Osteocyte (in vitro differentiated cells): Measurements from ENCODE around the gene FRAS1. TPM values are rescaled to one million over a fixed set of nuclear protein-coding genes. Genes with fewer than 3 reads are reported as not detected.
"Not testable (repeated sequence)": the region's sequence is repeated elsewhere in the genome, so short reads cannot be mapped to it uniquely, and the experiment has no call there.

Experiments
- DNase-seq: peaks from one replicate; pipeline ENCODE4 v3.0.0; 2021; ENCODE audit warnings: mixed read lengths; ENCODE audit not compliant: unreplicated experiment; ENCODE audit errors: extremely low spot score
- H3K27ac Mint-ChIP-seq: one replicate; pipeline ENCODE4 v1.8.0; 2021; ENCODE audit warnings: mild to moderate bottlenecking, mixed read lengths; ENCODE audit not compliant: unreplicated experiment
- H3K27me3 Mint-ChIP-seq: one replicate; pipeline ENCODE4 v1.8.0; 2021; ENCODE audit warnings: mixed read lengths; ENCODE audit not compliant: unreplicated experiment
- H3K36me3 Mint-ChIP-seq: one replicate; pipeline ENCODE4 v1.8.0; 2021; ENCODE audit warnings: mixed read lengths; ENCODE audit not compliant: unreplicated experiment
- H3K4me1 Mint-ChIP-seq: one replicate; pipeline ENCODE4 v1.8.0; 2021; ENCODE audit warnings: mixed read lengths; ENCODE audit not compliant: unreplicated experiment
- H3K4me3 Mint-ChIP-seq: one replicate; pipeline ENCODE4 v1.8.0; 2021; ENCODE audit warnings: mild to moderate bottlenecking, moderate library complexity, mixed read lengths; ENCODE audit not compliant: unreplicated experiment
- H3K9me3 Mint-ChIP-seq: one replicate; pipeline ENCODE4 v1.8.0; 2021; ENCODE audit warnings: mixed read lengths; ENCODE audit not compliant: unreplicated experiment
- CTCF ChIP-seq: fragments of 200-600 bp; sonication (generic); IDR thresholded peaks from 2 replicates; pipeline ENCODE4 v1.5.0; 2021; ENCODE audit warnings: antibody characterized with exemption, mild to moderate bottlenecking, moderate library complexity
- total RNA-seq: library from RNA; stranded (reverse); gene quantifications from 2 replicates; pipeline ENCODE4 v1.2.1, GENCODE V29; 2021

The FRAS1 gene
- total RNA-seq, 1 donor from 2014 or later: 0.89 TPM

GRCh38 chr4:78459327-78459726, 402.2 kb downstream of the FRAS1 start:
- DNase-seq: no peak
- Mint-ChIP-seq H3K27me3 (peaks cover 23% of the 10 kb centered on the region), H3K36me3 (no peaks in the 10 kb centered on the region), H3K9me3 (no peaks in the 10 kb centered on the region), H3K4me3 (no peak overlapping the region), H3K4me1 (no peaks in the 10 kb centered on the region), H3K27ac (no peak overlapping the region)
- no peak for TF ChIP-seq CTCF

- no peak for DNase-seq
- Mint-ChIP-seq H3K27ac (no peak overlapping the region), H3K4me1 (no peaks in the 10 kb centered on the region), H3K4me3 (no peak overlapping the region), H3K9me3 (no peaks in the 10 kb centered on the region), H3K27me3 (peaks cover 23% of the 10 kb centered on the region), H3K36me3 (no peaks in the 10 kb centered on the region)
- no peak for TF ChIP-seq CTCF
These were observed 403.2 kb downstream of the FRAS1 start for GRCh38 chr4:78460368-78460767.

- peaks cover 33% of the 10 kb centered on the region for H3K27me3 Mint-ChIP-seq
- no peak for DNase-seq
- H3K27ac Mint-ChIP-seq: no peak overlapping the region
- no peak for TF ChIP-seq CTCF
- H3K4me3 Mint-ChIP-seq: no peak overlapping the region
- H3K9me3 Mint-ChIP-seq: no peaks in the 10 kb centered on the region
- no peaks in the 10 kb centered on the region for H3K4me1 Mint-ChIP-seq
- no peaks in the 10 kb centered on the region for H3K36me3 Mint-ChIP-seq
These were observed 407.1 kb downstream of the FRAS1 start for GRCh38 chr4:78464265-78464664.

GRCh38 chr4:78467223-78467622, 410.1 kb downstream of the FRAS1 start:
- not testable (repeated sequence) for H3K4me3 Mint-ChIP-seq, H3K9me3 Mint-ChIP-seq, H3K4me1 Mint-ChIP-seq, H3K27ac Mint-ChIP-seq, H3K36me3 Mint-ChIP-seq, DNase-seq
- peaks cover 43% of the 10 kb centered on the region for H3K27me3 Mint-ChIP-seq

GRCh38 chr4:78468272-78468671, 411.1 kb downstream of the FRAS1 start:
- Mint-ChIP-seq H3K27ac (no peak overlapping the region), H3K27me3 (peaks cover 44% of the 10 kb centered on the region), H3K4me1 (no peaks in the 10 kb centered on the region), H3K36me3 (no peaks in the 10 kb centered on the region), H3K4me3 (no peak overlapping the region), H3K9me3 (no peaks in the 10 kb centered on the region)
- no peak for TF ChIP-seq CTCF
- no peak for DNase-seq

DNA sequence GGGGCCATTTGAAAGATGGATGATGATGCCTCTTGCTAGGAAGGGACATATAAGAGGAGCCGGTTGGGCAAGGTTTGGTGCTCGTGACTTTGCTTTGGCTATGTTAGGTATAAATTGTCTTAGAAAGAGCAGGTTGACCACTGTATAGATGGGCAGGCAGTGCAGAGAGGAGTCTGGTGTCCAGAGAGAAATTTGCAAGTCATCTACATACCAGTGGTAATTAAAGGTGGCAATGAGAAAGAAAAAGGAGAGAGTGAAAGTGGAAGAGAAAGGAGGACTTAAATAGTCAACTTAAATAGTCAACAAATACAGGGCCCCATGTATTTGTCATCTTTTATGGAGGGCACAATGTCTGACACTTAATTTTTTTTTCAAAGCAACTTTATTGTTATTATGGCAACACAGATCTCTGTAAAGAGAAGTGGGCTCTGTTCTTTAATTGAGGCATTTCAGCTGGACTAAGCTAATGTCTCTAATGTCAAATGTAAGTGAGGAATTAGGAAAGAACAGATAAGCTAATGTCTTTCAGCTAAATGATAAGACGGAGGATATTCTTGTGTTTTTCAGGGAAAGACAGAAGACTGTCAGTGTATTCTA, 419.1 kb downstream of the FRAS1 start:
- Mint-ChIP-seq H3K27ac (no peak overlapping the region), H3K9me3 (no peaks in the 10 kb centered on the region), H3K36me3 (no peaks in the 10 kb centered on the region), H3K4me3 (no peak overlapping the region), H3K4me1 (peaks cover 5% of the 10 kb centered on the region), H3K27me3 (peaks cover 17% of the 10 kb centered on the region)
- TF ChIP-seq CTCF: no peak
- no peak for DNase-seq
